Measurements from ENCODE around the gene FKBP7. TPM values are rescaled to one million over a fixed set of nuclear protein-coding genes. Genes with fewer than 3 reads are reported as not detected.
A peak's percentile ranks its signal among the peaks of the same experiment; 100 is the strongest.

The FKBP7 gene
- total and polyA plus RNA-seq, 2 of the 13 experiments (the other 11 are each of a cell fraction or from before 2014, with no cell fraction given): 12.4 to 14.8 TPM

DNA sequence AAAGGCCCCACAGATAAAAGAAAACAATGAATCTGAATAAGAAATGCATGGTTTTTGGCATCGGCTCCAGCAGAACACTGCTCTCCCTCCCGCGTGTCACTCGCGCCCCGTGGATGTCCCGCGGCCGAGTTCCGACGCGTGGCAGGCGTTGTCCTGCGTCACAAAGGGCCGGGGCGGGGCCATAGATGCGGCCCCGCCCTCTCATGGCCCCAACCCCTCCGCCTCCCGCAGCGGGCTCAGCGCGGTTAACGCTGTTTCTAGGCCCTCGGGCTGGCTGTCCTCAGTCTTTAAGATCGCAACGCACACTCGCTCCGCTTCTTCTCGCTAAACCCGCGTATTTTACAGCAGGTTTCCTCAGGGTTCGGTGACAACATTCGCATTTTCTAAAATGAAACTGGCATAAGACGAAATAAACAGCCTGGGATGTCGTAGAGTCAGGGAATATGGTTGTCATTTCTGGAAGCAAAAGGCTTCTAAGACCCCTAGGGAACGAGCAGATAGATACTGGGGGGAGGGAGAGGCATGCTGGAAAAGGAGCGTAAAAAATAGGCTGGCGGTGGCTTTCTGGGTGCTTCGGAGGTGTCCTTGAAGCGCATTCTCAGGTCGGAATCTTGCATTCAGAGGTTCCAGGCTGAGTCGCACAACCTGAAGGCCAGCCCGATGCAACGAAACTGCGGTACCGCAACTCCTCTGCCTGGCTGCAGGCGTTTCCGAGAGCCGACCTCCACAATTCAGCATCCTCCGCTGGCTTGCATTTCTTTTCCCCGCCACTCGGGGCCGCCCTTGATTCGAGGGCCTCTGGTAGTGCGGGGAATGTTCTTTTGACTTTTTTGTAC is at the start of gene FKBP7 (continued):
- TF ChIP-seq, protein P1, sequence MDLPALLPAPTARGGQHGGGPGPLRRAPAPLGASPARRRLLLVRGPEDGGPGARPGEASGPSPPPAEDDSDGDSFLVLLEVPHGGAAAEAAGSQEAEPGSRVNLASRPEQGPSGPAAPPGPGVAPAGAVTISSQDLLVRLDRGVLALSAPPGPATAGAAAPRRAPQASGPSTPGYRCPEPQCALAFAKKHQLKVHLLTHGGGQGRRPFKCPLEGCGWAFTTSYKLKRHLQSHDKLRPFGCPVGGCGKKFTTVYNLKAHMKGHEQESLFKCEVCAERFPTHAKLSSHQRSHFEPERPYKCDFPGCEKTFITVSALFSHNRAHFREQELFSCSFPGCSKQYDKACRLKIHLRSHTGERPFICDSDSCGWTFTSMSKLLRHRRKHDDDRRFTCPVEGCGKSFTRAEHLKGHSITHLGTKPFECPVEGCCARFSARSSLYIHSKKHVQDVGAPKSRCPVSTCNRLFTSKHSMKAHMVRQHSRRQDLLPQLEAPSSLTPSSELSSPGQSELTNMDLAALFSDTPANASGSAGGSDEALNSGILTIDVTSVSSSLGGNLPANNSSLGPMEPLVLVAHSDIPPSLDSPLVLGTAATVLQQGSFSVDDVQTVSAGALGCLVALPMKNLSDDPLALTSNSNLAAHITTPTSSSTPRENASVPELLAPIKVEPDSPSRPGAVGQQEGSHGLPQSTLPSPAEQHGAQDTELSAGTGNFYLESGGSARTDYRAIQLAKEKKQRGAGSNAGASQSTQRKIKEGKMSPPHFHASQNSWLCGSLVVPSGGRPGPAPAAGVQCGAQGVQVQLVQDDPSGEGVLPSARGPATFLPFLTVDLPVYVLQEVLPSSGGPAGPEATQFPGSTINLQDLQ (CRISPR knock-in tag; IDR thresholded peaks at IDR 0.05): no peak
- TF ChIP-seq ZBTB21 (CRISPR knock-in tag; IDR thresholded peaks at IDR 0.05) (peak; percentile 80), GABPB1 (CRISPR knock-in tag; IDR thresholded peaks at IDR 0.05) (peak; percentile 71), ZFP41 (CRISPR knock-in tag; IDR thresholded peaks at IDR 0.05; ENCODE audit: borderline replicate concordance) (no peak), PRMT3 (CRISPR knock-in tag; IDR thresholded peaks at IDR 0.05; ENCODE audit: borderline replicate concordance, low read depth) (0 out of 2 replicates have a peak, but pooled peaks have one; percentile 64), KAT7 (CRISPR knock-in tag; IDR thresholded peaks at IDR 0.05; ENCODE audit: borderline replicate concordance) (peak; percentile 72), GATA4 (IDR thresholded peaks at IDR 0.05; ENCODE audit: borderline replicate concordance, low read depth) (peak; percentile 50; the same call in 1 of the 2 replicates), ZNF670 (CRISPR knock-in tag; IDR thresholded peaks at IDR 0.05; ENCODE audit: borderline replicate concordance) (peak; percentile 69; the same call in 1 of the 2 replicates), PCBP1 (IDR thresholded peaks at IDR 0.05; ENCODE audit: borderline replicate concordance, low read depth, low read length) (0 out of 2 replicates have a peak, but pooled peaks have one; percentile 16), ZNF616 (CRISPR knock-in tag; IDR thresholded peaks at IDR 0.05; ENCODE audit: low read depth) (peak; percentile 61; the same call in 1 of the 2 replicates), ZNF225 (CRISPR knock-in tag; IDR thresholded peaks at IDR 0.05) (0 out of 2 replicates have a peak, but pooled peaks have one; percentile 37)
- TF ChIP-seq, protein P2, sequence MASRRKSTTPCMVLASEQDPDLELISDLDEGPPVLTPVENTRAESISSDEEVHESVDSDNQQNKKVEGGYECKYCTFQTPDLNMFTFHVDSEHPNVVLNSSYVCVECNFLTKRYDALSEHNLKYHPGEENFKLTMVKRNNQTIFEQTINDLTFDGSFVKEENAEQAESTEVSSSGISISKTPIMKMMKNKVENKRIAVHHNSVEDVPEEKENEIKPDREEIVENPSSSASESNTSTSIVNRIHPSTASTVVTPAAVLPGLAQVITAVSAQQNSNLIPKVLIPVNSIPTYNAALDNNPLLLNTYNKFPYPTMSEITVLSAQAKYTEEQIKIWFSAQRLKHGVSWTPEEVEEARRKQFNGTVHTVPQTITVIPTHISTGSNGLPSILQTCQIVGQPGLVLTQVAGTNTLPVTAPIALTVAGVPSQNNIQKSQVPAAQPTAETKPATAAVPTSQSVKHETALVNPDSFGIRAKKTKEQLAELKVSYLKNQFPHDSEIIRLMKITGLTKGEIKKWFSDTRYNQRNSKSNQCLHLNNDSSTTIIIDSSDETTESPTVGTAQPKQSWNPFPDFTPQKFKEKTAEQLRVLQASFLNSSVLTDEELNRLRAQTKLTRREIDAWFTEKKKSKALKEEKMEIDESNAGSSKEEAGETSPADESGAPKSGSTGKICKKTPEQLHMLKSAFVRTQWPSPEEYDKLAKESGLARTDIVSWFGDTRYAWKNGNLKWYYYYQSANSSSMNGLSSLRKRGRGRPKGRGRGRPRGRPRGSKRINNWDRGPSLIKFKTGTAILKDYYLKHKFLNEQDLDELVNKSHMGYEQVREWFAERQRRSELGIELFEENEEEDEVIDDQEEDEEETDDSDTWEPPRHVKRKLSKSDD (CRISPR knock-in tag; IDR thresholded peaks at IDR 0.05; ENCODE audit: low read depth): peak; percentile 53; the same call in 1 of the 2 replicates
- TF ChIP-seq, protein P3, sequence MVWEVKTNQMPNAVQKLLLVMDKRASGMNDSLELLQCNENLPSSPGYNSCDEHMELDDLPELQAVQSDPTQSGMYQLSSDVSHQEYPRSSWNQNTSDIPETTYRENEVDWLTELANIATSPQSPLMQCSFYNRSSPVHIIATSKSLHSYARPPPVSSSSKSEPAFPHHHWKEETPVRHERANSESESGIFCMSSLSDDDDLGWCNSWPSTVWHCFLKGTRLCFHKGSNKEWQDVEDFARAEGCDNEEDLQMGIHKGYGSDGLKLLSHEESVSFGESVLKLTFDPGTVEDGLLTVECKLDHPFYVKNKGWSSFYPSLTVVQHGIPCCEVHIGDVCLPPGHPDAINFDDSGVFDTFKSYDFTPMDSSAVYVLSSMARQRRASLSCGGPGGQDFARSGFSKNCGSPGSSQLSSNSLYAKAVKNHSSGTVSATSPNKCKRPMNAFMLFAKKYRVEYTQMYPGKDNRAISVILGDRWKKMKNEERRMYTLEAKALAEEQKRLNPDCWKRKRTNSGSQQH (CRISPR knock-in tag; IDR thresholded peaks at IDR 0.05; ENCODE audit: low read depth): peak; percentile 82
- TF ChIP-seq, protein P4, sequence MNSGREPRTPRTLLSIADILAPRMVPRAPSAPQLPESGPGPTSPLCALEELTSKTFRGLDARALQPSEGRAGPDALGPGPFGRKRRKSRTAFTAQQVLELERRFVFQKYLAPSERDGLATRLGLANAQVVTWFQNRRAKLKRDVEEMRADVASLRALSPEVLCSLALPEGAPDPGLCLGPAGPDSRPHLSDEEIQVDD (CRISPR knock-in tag; IDR thresholded peaks at IDR 0.05; ENCODE audit: borderline replicate concordance): 0 out of 2 replicates have a peak, but pooled peaks have one; percentile 33
